Endothelial cell of umbilical vein (primary cell): Measurements from ENCODE around the gene TEKT1.

ENCODE experiments used
- EZH2 ChIP-seq: IDR thresholded peaks from 2 replicates; pipeline ENCODE4 v1.6.1; 2012; ENCODE audit warnings: borderline replicate concordance, low read depth, mild to moderate bottlenecking, moderate library complexity, low read length, inconsistent platforms; ENCODE audit not compliant: severe bottlenecking
- POLR2A ChIP-seq: IDR thresholded peaks from 2 replicates; pipeline ENCODE4 v1.6.1; 2012; ENCODE audit warnings: low read depth, mild to moderate bottlenecking, control low read depth, low read length
- POLR2AphosphoS5 ChIP-seq: IDR thresholded peaks from 2 replicates; pipeline ENCODE4 v1.6.1; 2012; ENCODE audit warnings: low read depth, mild to moderate bottlenecking, control low read depth, low read length, moderate library complexity; ENCODE audit not compliant: insufficient read depth
- TF ChIP-seq, protein P1 (sequence below), 2 donors: IDR thresholded peaks; 1 replicate in 1 of 2; 2 replicates in 1 of 2; pipeline ENCODE4 v1.5.1; 2011; ENCODE audit warnings: low read length in 2 of 2, mild to moderate bottlenecking in 2 of 2, moderate library complexity in 2 of 2, control low read depth in 1 of 2, inconsistent platforms in 1 of 2, low read depth in 1 of 2; ENCODE audit not compliant: insufficient read depth in 1 of 2; ENCODE audit errors: extremely low read depth in 1 of 2

DNA sequence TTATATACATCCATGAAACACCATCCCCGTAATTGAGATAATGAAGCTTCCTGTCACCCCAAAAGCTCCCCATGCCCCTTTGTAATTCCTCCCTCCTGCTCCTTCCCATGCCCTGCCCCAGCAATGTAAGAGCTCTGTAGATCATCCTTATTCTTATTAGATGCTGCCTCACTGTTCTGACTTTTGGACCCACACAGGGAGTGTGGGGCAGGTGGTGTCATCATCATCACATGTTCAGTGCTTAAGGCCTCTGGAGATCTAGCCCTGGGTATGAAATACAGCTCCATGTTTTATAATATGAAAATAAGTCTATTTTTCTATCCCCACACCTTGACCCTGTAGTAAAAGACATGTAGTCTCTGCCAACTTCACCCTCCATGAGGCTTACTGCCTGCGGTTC lies 73.8 kb downstream of the TEKT1 start:
- TF ChIP-seq POLR2A (no peak), EZH2 (no peak), POLR2AphosphoS5 (no peak)
- TF ChIP-seq, protein P1, sequence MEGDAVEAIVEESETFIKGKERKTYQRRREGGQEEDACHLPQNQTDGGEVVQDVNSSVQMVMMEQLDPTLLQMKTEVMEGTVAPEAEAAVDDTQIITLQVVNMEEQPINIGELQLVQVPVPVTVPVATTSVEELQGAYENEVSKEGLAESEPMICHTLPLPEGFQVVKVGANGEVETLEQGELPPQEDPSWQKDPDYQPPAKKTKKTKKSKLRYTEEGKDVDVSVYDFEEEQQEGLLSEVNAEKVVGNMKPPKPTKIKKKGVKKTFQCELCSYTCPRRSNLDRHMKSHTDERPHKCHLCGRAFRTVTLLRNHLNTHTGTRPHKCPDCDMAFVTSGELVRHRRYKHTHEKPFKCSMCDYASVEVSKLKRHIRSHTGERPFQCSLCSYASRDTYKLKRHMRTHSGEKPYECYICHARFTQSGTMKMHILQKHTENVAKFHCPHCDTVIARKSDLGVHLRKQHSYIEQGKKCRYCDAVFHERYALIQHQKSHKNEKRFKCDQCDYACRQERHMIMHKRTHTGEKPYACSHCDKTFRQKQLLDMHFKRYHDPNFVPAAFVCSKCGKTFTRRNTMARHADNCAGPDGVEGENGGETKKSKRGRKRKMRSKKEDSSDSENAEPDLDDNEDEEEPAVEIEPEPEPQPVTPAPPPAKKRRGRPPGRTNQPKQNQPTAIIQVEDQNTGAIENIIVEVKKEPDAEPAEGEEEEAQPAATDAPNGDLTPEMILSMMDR (IDR thresholded peaks at IDR 0.05; ENCODE audit: extremely low read depth in 1 of 2, insufficient read depth in 1 of 2, low read depth in 1 of 2, low read length in 2 of 2), result no peak
